ENCODE data around the gene CACNA1C.

DNA sequence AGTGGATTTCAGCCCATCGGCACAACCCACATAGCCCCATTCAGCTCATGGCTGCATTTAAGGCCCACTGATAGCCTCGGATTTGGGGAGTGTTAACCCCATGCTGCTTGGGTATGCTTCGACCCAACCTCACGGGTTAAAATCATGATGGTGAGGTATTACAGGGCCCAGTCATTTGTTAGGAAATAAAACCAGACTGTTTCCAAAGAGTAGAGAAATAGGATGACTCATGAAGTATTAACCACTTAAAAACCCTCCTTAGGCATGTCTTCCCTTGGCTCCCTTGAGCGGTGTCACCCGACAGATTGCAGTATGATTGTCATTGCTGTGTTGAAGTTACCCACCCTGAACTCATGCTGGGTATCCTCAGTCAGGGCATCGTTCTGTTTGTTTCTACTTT, 289.1 kb downstream of the CACNA1C start:
- TF ChIP-seq EZH2 (IDR thresholded peaks at IDR 0.05; ENCODE audit: borderline replicate concordance, low read depth, low read length, severe bottlenecking) = no peak
- TF ChIP-seq, protein P1, sequence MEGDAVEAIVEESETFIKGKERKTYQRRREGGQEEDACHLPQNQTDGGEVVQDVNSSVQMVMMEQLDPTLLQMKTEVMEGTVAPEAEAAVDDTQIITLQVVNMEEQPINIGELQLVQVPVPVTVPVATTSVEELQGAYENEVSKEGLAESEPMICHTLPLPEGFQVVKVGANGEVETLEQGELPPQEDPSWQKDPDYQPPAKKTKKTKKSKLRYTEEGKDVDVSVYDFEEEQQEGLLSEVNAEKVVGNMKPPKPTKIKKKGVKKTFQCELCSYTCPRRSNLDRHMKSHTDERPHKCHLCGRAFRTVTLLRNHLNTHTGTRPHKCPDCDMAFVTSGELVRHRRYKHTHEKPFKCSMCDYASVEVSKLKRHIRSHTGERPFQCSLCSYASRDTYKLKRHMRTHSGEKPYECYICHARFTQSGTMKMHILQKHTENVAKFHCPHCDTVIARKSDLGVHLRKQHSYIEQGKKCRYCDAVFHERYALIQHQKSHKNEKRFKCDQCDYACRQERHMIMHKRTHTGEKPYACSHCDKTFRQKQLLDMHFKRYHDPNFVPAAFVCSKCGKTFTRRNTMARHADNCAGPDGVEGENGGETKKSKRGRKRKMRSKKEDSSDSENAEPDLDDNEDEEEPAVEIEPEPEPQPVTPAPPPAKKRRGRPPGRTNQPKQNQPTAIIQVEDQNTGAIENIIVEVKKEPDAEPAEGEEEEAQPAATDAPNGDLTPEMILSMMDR (IDR thresholded peaks at IDR 0.05; ENCODE audit: borderline replicate concordance, extremely low read depth, low read length, poor library complexity, severe bottlenecking) = no peak

Measured in DND-41 (cell line).